ENCODE data around the gene VPS4B.
A peak's percentile ranks its signal among the peaks of the same experiment; 100 is the strongest.
"Not testable (repeated sequence)": the region's sequence is repeated elsewhere in the genome, so short reads cannot be mapped to it uniquely, and the experiment has no call there.

Gene VPS4B

DNA sequence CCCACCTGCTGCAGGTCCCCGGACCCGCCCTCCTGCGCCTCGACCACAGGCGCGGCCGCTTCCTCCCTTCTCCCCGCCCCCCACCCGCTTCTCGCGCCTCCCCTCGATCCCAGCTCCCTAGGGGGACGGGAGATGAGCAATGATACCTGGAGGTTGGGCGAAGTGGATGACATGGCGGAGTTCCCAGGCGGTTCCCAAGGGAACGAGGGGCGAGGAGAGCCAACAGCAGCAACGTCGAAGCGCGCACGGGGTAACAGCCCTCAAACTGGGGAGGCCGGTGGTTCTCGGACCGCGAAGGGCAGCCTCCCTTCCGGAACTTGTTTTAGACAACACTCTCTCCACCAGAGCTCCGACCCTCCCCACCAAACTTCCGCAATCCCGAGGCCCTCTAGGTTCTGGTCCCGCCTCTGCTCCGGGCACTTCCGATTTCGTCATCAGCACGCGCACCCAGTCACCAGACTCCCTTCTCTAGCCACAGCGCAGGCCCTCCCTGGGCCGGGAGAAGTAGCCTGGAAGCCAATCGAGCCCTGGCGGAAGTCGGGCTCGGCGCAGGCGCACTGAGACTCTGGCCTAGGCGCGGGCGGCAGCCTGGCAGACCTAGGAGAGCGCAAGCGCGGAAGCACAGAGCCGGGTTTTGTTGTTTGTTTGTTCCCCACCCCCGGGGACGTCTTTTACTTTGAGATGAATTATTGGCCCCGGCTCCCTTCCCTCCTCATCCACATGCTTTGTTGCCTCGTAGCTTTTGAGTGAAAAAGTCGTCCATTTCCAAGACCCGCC, at the start of gene VPS4B:
TSS of gene VPS4B (minus strand) at position 390 of the 777 bp plus-strand sequence. CDS start at position 173, 217 bp downstream.
- peak; percentile 99 for DNase-seq

DNA sequence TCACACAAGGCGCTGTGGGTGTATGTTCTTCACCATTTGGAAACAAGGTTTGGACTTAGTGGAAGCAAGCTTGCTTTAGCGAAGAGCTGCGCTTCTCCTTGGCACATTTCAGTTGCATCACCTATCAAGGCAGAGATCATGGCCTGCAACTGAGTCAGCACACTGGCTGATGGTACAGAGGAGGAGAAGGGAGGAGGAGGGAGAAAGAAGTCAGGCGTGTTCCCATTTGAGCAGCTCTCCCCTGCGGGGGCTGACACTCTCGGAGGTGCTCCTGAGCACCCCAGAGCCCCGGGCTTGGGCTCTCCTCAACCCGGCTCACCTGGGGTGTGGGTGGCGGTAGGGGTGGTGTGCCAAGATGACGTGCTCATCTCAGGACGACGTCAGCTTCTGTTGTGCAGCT, 48.5 kb upstream of the VPS4B start:
- no peak for DNase-seq

DNA sequence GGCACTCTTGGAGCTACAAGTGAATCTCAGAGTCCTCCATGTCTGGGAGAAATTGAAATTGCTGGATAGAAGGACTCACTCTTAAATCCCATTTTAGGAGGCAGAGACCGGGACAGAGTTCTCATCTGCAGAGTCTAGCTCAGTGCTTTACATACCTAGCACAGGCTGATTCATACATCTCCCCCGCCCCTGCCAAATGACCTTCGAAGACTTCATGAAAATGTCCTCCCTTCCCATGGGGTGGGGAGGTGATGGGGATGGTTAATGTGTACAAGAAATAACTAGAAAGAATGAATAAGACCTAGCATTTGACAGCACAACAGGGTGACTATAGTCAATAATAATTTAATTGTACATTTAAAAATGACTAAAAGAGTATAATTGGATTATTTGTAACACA, 46.3 kb upstream of the VPS4B start:
- no peak for DNase-seq

DNA sequence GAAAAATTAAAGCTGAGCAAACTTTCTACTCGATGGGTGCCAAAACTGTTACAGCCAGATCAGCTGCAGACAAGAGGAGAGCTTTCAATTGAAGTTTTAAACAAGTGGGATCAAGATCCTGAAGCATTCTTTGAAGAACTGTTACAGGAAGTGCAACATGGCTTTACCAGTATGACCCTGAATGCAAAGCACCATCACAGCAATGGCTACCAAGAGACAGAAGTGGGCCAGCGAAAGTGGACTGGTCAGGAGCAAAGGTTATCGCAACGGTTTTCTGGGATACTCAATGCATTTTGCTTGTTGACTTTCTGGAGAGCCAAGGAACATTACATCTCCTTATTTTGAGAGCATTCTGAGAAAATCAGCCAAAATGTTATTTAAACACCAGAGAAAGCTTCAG, 45.4 kb upstream of the VPS4B start:
- DNase-seq, result no peak

DNA sequence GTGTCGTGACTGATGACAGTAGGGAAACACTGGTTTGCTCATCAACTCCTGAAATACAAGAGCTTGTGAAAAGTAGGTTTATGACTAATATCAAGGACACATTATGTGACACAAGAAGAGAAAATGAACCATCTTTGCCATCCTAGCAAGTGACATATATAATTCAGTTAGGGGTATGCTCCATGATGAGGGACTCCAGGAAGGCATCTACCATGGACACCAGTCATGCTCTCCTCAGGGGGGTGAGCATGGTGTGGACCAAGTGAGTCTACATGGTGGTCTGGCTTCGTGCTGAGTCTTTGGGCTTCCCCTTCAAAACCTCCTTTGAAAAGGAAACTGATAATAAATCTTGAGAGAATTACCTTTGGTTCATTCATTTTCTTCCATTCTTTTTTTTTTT, 42.8 kb upstream of the VPS4B start:
- no peak for DNase-seq

DNA sequence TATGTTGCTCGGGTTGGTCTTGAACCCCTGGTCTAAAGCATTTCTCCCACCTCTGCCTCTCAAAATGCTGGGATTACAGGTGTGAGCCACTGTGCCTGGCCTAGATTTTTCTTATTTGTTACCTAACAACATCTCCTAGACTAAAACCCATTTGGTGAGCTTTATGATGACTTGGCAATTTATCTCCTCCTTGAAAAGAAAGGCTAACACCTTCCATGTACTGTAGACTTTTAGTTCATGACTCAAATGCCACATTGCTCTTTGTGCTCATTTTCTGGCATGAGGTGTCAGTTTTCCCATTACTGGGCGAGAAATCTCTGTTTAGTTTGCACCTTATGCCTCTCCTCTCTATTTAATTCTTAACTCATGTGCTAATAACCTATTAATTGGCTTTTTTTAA, 42.2 kb upstream of the VPS4B start:
- no peak for DNase-seq

DNA sequence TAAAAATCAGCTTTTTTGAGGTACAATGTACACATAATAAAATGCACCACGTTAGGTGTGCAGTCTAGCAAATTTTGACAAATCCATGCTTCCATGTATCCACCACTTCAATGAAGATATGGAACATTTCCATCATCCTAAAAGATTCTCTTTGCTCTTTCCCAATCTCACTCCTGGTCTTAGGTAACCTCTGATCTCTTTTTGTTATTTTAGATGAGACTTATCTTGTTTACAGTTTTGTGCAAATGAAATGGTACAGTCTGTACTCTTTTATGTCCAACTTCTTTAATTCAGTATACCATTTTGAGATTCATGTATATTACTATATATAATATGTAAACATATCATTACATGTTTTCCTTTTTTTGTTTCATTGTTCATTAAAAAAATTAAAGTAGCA, 38.1 kb upstream of the VPS4B start:
- DNase-seq, result no peak

DNA sequence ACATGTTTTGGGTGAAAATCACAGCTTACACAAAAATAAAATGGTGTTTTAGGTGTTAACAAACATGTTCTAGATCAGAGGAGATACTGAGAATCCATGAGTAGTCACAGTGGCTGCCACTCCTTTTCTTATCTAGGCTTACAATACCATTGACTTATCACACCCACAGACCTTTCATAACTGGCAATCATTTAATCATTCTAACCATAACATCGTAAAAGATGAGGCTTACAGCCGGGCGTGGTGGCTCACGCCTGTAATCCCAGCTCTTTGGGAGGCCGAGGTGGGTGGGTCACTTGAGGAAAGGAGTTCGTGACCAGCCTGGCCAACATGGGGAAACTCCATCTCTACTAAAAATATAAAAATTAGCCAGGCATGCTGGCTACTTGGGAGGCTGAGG, 35.7 kb upstream of the VPS4B start:
- DNase-seq, result no peak

DNA sequence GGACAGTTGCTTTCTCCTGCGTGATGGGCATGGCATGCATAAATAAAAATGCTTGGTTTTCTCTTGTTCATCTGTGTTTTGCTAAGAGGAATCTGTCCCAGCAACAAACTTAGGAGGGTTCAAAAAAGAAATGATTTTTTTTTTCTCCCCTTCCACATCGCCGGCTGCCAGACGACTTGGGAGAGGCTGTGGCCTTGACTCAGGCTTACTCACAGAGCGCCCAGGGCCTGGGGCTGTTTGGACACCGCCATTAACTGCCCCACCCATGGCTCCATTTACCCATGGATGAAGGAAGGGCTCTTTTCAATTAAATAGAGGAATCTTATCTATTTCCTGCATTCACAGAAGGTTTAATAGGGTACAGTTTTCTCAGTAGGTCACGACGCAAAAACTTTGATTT, 32.2 kb upstream of the VPS4B start:
- DNase-seq, result no peak

DNA sequence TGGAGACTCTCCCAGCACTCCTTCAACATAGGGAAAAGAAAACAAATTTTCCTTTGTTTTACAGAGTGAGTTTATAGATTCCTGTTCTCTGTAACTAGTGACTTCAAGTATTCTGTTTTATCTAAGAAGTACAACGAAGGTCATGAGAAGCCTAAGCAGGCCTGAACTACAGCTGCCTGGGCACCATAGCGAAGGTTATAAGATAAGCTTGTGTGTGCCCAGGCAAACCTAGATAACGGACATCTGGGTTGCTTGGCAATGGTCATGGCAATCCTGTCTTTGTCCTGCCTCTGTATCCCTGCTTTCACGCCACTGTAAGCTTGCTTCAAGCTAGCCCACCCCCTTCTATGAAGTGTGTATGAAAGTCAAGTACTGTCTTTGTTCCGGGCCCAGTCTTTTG, 30.5 kb upstream of the VPS4B start:
- not testable (repeated sequence) for DNase-seq

DNA sequence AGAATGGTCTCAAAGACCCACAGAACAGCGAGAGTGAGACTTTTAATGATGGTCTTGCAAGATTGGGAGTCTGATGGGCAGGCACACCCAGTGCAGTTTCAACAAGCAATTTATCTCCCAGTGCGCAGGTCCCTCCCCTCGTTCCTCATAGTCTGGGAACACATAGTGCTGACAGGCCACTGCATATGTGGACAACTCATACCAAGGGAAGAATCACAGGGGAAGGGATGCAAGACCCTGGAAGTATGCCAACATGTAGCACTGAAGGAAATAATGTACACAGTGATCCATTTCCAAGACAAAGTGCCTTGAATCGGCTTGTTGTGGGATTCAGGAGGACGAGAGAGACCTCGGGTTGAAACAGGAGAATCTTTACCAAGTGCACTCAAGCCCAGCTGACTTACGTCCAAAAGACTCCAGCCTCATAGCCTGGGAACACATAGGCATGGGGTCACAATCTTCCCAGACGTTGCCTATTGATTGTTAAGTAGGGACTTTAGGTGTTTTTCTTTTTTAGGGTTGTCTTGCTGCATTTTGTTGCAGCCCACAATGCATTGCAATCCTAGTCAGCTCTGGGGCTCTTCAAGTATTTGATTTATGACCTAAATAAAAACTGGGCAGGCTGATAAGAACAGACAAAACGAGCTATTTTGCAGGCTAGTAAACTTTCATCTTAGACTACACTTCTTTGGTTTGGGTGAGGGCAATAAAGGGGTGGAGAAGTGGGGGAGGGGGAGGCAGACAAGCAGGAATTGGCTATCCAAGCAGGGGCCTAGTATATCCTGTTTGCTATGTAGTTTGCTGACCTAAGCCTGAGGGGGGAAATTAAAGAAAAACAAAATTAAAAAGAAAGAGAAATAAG, 29.8 kb upstream of the VPS4B start:
- no peak for DNase-seq

DNA sequence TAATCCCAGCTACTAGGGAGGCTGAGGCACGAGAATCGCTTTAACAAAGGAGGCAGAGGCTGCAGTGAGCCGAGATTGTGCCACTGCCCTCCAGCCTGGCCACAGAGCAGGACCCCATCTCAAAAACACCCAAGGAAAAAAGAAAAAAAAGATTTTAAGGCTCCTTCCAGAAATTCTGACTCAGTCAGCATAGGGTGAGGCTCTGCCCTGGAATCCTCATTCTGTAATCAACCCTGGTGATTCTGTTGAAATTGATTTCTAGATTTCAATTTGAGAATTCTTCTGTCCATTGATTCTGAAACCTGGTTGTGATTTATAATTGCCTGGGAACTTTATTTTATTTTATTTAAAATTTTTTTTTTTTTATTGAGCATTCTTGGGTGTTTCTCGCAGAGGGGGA, 27.1 kb upstream of the VPS4B start:
- no peak for DNase-seq

DNA sequence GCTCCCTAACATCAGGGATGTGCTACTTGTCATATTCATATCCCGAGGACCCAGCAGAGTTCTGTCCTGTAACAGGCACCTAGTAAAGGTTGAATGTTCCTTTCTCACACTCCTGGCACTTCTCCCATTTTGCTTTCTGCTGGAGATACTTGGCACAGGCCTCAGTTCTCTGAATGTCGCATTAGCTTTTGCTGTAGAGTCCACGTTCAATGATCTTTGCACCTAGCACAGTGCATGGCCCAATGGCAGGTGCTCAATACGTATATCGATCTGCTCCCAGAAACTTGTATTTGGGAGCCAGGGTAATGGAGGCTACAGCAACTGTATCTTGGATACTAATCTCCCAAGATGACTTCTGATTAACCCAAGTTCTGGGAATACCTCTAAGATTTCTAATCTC, 24.8 kb upstream of the VPS4B start:
- DNase-seq, result no peak

DNA sequence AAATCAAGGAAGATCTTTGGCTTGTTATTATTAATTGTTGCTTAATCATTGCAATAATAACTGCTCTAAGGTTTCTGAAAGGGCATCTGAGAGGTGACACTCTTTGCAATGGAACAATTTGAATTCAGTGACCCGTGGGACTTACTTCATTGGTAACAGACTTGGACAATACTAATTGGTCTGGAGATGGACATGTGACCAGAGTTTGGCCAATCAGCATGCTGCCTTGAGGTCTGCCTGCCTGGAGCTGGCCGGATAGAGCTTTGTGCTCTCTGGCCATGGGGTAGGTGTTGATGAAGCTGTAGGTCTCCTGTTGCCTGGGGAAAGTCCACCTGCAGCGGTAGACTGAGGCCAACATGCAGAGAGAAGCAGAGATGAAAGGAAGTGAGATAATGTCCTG, 24.0 kb upstream of the VPS4B start:
- no peak for DNase-seq

DNA sequence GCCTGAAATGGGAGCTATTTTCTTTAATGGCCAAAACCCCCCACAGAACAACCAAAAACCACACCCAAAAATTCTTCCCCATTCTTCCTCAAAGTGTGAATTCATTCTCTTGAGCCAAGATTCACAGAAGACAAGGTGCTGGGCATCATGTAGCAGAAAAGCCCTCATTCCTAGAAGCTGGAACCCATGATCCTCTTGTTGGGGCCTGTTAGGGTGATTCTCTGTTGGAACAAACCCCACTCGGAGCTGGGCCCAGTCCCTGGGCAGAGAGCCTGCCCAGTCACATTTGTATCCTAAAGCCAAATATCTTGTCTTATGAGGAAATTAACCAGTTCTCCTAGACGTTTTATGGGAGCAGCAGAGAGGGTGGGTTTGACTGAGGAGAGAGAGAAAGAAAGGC, 22.8 kb upstream of the VPS4B start:
- no peak for DNase-seq

DNA sequence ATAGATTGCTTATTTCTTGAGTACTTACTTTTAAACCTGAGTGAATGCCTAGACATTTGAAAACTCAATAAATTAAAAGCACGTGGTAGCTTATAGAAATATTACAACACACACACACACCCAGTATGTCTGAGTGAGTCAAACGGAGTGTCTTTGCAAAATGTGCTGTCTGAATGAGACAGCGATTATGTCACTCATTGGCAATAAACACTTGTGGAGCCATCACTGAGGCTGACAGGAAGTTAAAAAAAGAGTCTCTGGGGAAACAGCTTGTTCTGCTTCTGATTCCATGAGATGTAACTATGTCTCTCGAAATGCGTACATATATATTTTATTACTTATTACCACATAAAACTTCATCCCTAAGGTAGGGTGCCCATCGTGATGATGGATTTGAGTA, 22.3 kb upstream of the VPS4B start:
- DNase-seq, result no peak

DNA sequence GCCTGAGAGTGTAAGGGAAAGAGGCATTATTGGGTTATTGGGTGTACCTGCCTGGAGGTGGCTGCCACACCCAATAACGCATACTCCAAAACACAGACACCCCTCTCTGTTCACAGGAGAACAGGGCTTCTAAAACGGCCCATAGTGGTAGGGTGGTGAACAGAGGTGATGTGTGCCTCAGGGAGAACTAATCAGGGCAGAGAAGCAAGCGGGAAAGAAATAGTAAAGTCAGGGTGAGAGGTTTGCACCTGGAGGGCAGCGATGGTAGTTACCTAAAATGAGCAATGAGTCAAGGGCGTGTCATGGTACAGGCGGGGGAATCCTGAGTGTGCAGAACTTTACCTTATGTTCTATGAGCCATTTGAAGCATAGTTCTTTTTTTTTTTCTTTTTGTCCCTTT, 21.6 kb upstream of the VPS4B start:
- no peak for DNase-seq

DNA sequence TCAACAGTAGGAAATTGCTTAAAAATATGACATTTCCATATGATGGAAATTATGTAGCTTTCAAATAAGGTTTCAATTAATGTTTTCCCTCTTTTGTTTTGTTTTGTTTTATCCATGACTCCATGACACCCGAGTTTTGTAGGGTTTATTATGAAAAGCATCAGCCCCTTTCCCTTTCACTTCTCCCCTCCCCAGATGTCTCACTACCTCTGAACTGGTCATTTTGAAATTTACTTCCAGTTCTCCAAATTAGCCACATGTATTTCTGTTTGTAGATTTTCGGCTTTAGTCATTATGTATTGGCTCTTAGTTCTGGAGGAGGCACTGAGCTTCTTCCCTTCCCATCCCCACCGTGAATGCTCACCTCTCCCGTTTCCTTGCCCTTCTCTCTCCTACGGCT, 18.6 kb upstream of the VPS4B start:
- no peak for DNase-seq

DNA sequence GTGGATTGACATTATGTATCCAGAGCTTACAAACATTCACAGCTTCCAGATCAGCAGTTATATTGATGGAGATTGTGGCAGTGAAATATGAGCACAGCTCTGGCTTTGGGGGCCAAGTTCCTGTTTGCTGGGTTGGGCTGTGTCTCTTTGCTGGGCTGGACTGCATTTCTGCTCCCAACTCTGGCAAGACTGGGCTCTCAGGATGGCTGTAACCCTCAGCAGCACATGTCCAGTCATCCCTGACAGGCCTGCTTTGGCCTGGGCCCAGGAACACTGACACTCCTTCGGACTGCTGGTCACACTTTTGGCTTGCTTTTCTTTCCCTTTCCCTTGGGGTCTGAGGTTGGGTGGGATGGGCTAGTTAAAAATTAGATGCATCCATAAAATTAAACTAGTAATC, 17.9 kb upstream of the VPS4B start:
- DNase-seq, result no peak

DNA sequence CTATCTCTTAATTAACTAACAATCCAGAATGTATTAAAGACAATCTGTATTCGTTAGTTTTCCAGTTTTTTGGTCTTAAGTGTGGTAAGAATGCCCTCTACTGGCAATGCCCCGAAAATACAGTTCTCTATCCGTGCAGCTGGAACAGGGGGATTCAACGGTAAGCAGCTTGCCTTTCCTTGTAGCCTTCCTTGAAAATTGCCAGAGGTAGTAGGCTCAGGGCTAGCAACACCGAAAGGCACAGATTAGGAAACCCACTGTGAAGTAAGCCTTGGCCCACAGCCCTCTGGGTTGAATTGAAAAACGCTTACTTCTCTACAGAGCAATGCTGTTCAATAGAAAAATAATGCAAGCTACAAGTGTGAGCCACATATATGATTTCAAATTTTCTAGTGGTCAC, 17.1 kb upstream of the VPS4B start:
- DNase-seq, result peak; percentile 40

DNA sequence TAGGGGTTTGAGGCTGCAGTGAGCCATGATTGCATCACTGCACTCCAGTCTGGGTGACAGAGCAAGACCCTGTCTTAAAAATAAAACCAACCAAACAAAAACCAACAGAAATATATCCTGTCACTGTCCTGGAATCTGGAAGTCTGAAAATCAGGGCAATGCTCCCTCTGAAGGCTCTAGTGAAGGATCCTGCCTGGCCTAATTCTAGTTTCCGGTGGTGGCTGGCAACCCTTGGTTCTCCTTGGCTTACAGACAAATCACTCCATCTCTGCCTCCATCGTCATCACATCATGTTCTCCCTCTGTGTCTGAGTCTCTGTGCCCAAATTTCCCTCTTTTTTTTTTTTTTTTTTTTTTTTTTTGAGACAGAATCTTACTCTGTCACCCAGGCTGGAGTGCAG, 15.9 kb upstream of the VPS4B start:
- DNase-seq, result no peak

DNA sequence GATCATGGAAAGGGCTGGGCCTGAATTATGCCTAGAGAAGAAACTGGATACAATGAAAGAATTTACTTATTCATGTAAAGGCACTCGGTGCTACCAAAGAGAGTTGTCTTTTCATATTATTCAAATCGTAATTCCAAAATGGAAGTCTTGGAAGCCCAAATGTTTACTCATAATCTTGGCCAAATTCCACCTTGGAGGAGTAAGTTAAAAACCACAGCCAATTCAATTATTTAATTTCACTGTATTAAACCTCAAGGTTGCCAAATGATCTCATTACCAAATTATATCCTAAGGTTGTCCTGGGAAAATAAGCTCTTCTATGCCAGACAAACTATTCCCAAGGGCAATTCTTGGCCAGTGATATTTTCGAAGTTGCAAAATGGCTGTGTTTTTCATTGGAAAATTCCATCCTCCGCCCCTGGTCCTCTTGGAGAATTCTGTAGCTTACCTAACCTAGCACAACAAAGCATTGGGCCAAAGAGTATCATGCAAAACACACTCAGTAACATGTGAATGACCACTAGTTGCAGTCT, 11.1 kb upstream of the VPS4B start:
- no peak for DNase-seq

DNA sequence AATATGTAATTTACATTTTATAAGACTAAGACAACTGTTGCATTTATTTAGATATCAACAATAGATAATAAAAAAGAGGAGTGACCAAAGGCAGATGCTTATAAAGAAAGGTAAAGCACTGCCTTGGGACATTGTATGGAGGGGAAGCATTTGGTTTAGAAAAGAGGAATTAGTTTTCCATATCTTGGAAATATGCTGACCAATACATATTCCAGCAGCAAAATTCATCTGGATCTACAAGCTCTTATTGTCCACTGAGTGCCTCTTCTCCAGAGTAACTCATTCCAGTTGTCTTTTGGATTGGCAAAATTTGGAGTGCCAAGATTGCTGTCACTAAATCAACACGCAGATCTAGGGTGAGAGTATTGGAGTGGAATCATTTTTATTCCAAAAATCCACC, 8.9 kb upstream of the VPS4B start:
- no peak for DNase-seq

DNA sequence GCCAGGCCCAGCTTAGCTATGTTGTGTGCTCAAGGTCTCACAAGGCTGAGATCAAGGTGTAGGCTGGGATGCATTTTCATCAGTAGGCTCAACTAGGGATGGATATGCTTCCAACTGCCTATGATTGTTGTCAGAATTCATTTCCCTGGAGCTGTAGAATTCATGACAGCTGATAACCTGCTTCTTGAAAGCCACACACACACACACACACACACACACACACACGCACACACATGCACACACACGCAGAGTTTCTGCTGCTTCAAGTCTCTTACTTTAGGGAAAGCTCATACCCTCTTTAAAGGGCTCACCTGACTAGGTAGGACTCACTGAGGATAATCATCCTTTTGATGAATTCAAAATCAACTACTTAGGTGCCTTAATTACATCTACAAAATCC, 8.2 kb upstream of the VPS4B start:
- DNase-seq, result no peak

All from activated gamma-delta T cell treated with Interleukin-2 at 50 U/mL for 16 hours (primary cell).